ENCODE results near the gene MDM4. TPM values are rescaled to one million over a fixed set of nuclear protein-coding genes. Genes with fewer than 3 reads are reported as not detected.
A peak's percentile ranks its signal among the peaks of the same experiment; 100 is the strongest.

Gene MDM4
- total and polyA plus RNA-seq, 2 donors (not counting 1 experiment from before 2014, with no cell fraction given) = 23.6 to 41.0 TPM

- TF ChIP-seq EZH2 (IDR thresholded peaks at IDR 0.05; ENCODE audit: low read length, missing control alignments) = no peak
- no peak for TF ChIP-seq CTCF (conservative IDR thresholded peaks at IDR 0.05 in 1 of 2, IDR thresholded peaks at IDR 0.05 in 1 of 2; ENCODE audit: low read depth in 1 of 2, low read length in 2 of 2)
- no peaks in the 10 kb centered on the region for H3K9me3 ChIP-seq (ENCODE audit: control insufficient read depth, insufficient read depth, low read depth, low read length)
- no peak overlapping the region for H3K4me2 ChIP-seq (ENCODE audit: extremely low read depth, insufficient read depth, low read length)
- no peak overlapping the region for H3K27ac ChIP-seq (ENCODE audit: insufficient read depth, low read length)
- DNase-seq (ENCODE audit: low read depth in 2 of 2) = no peak
- H3K9ac ChIP-seq (ENCODE audit: insufficient read depth, low read length) = no peak overlapping the region
- no peaks in the 10 kb centered on the region for H4K20me1 ChIP-seq (ENCODE audit: control insufficient read depth, extremely low read depth, insufficient read depth, low read length)
- H3K79me2 ChIP-seq (ENCODE audit: control insufficient read depth, insufficient read depth, low read length) = no peaks in the 10 kb centered on the region
- H3K4me1 ChIP-seq (ENCODE audit: control insufficient read depth, extremely low read depth, insufficient read depth, low read length) = no peaks in the 10 kb centered on the region
- peaks cover 11% of the 10 kb centered on the region for H3K36me3 ChIP-seq (ENCODE audit: control insufficient read depth, insufficient read depth, low read length)
- no peak overlapping the region for H2AFZ ChIP-seq (ENCODE audit: low read length)
- no peak overlapping the region for H3K4me3 ChIP-seq (replicated peaks in 1 of 4; ENCODE audit: control extremely low read depth in 1 of 4, insufficient read depth in 1 of 4, low read depth in 3 of 4, low read length in 4 of 4)
- H3K27me3 ChIP-seq (ENCODE audit: control insufficient read depth, insufficient read depth, low read length) = no peaks in the 10 kb centered on the region
These were observed 16.6 kb downstream of the MDM4 start for GRCh38 chr1:204532832-204533231.

GRCh38 chr1:204541626-204542025 is 25.4 kb downstream of the MDM4 start:
- TF ChIP-seq EZH2 (IDR thresholded peaks at IDR 0.05; ENCODE audit: low read length, missing control alignments) (no peak), CTCF (conservative IDR thresholded peaks at IDR 0.05 in 1 of 2, IDR thresholded peaks at IDR 0.05 in 1 of 2; ENCODE audit: low read depth in 1 of 2, low read length in 2 of 2) (no peak)

DNA sequence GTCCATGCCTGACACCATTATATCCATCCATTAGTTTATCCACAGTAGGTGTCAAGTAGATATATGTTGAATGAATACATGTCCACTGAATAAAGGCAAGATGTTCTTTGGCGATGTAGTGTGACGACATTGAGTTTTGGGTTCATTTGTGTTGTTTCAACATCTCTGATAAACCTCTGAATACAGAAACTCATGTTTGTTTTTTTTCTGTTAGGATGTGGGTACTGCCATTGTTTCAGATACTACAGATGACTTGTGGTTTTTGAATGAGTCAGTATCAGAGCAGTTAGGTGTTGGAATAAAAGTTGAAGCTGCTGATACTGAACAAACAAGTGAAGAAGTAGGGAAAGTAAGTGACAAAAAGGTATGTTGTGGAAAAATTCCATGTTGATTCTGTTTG is 28.1 kb downstream of the MDM4 start:
- no peaks in the 10 kb centered on the region for H3K4me1 ChIP-seq (ENCODE audit: control insufficient read depth, extremely low read depth, insufficient read depth, low read length)
- H3K4me3 ChIP-seq (replicated peaks in 1 of 4; ENCODE audit: control extremely low read depth in 1 of 4, insufficient read depth in 1 of 4, low read depth in 3 of 4, low read length in 4 of 4) = no peak overlapping the region
- H2AFZ ChIP-seq (ENCODE audit: low read length) = no peak overlapping the region
- DNase-seq (ENCODE audit: low read depth in 2 of 2) = peak; percentile 34 to 69
- H3K27ac ChIP-seq (ENCODE audit: insufficient read depth, low read length) = no peak overlapping the region
- H3K79me2 ChIP-seq (ENCODE audit: control insufficient read depth, insufficient read depth, low read length) = no peaks in the 10 kb centered on the region
- H3K36me3 ChIP-seq (ENCODE audit: control insufficient read depth, insufficient read depth, low read length) = peaks cover 14% of the 10 kb centered on the region
- H3K27me3 ChIP-seq (ENCODE audit: control insufficient read depth, insufficient read depth, low read length) = no peaks in the 10 kb centered on the region
- H4K20me1 ChIP-seq (ENCODE audit: control insufficient read depth, extremely low read depth, insufficient read depth, low read length) = no peaks in the 10 kb centered on the region
- H3K9ac ChIP-seq (ENCODE audit: insufficient read depth, low read length) = no peak overlapping the region
- no peaks in the 10 kb centered on the region for H3K9me3 ChIP-seq (ENCODE audit: control insufficient read depth, insufficient read depth, low read depth, low read length)
- no peak overlapping the region for H3K4me2 ChIP-seq (ENCODE audit: extremely low read depth, insufficient read depth, low read length)
- TF ChIP-seq CTCF (conservative IDR thresholded peaks at IDR 0.05 in 1 of 2, IDR thresholded peaks at IDR 0.05 in 1 of 2; ENCODE audit: low read depth in 1 of 2, low read length in 2 of 2) (no peak), EZH2 (IDR thresholded peaks at IDR 0.05; ENCODE audit: low read length, missing control alignments) (no peak)

More at GRCh38 chr1:204541626-204542025, 25.4 kb downstream of the MDM4 start:
- Histone ChIP-seq H3K9ac (ENCODE audit: insufficient read depth, low read length) (no peak overlapping the region), H3K27me3 (ENCODE audit: control insufficient read depth, insufficient read depth, low read length) (no peaks in the 10 kb centered on the region), H3K36me3 (ENCODE audit: control insufficient read depth, insufficient read depth, low read length) (peaks cover 9% of the 10 kb centered on the region), H3K4me1 (ENCODE audit: control insufficient read depth, extremely low read depth, insufficient read depth, low read length) (no peaks in the 10 kb centered on the region), H3K4me2 (ENCODE audit: extremely low read depth, insufficient read depth, low read length) (no peak overlapping the region), H3K27ac (ENCODE audit: insufficient read depth, low read length) (no peak overlapping the region), H2AFZ (ENCODE audit: low read length) (no peak overlapping the region), H3K4me3 (replicated peaks in 1 of 4; ENCODE audit: control extremely low read depth in 1 of 4, insufficient read depth in 1 of 4, low read depth in 3 of 4, low read length in 4 of 4) (no peak overlapping the region), H4K20me1 (ENCODE audit: control insufficient read depth, extremely low read depth, insufficient read depth, low read length) (no peaks in the 10 kb centered on the region), H3K79me2 (ENCODE audit: control insufficient read depth, insufficient read depth, low read length) (no peaks in the 10 kb centered on the region), H3K9me3 (ENCODE audit: control insufficient read depth, insufficient read depth, low read depth, low read length) (no peaks in the 10 kb centered on the region)
- no peak for DNase-seq (ENCODE audit: low read depth in 2 of 2)

All from fibroblast of lung (primary cell).